Muscle layer of duodenum (tissue), 2 donors: ENCODE data around the gene RDH16.
"Not testable (repeated sequence)": the region's sequence is repeated elsewhere in the genome, so short reads cannot be mapped to it uniquely, and the experiment has no call there.

Experiments
- H3K27ac ChIP-seq: one replicate; pipeline ENCODE4 v1.7.0; 2013; ENCODE audit warnings: mild to moderate bottlenecking, low read length
- H3K27me3 ChIP-seq: one replicate; pipeline ENCODE4 v1.7.0; 2013; ENCODE audit warnings: low read depth, mild to moderate bottlenecking, control low read depth, low read length
- H3K36me3 ChIP-seq, 2 donors: one replicate each; pipeline ENCODE4 v1.7.0; 2013; ENCODE audit warnings: low read length in 2 of 2, control low read depth in 1 of 2, mild to moderate bottlenecking in 1 of 2; ENCODE audit not compliant: insufficient read depth in 2 of 2, control insufficient read depth in 1 of 2
- H3K4me1 ChIP-seq, 2 donors: one replicate each; pipeline ENCODE4 v1.7.0; 2013; ENCODE audit warnings: low read length in 2 of 2, mild to moderate bottlenecking in 2 of 2, control low read depth in 1 of 2, moderate library complexity in 1 of 2; ENCODE audit not compliant: insufficient read depth in 2 of 2, control insufficient read depth in 1 of 2
- H3K4me3 ChIP-seq, 2 donors: one replicate each; pipeline ENCODE4 v1.7.0; 2013; ENCODE audit warnings: low read length in 2 of 2, low read depth in 1 of 2, mild to moderate bottlenecking in 1 of 2
- H3K9me3 ChIP-seq, 2 donors: one replicate each; pipeline ENCODE4 v1.7.0; 2013; ENCODE audit warnings: low read length in 2 of 2, control low read depth in 1 of 2, mild to moderate bottlenecking in 1 of 2; ENCODE audit not compliant: control insufficient read depth in 1 of 2
- donor health status: healthy.

Gene RDH16

DNA sequence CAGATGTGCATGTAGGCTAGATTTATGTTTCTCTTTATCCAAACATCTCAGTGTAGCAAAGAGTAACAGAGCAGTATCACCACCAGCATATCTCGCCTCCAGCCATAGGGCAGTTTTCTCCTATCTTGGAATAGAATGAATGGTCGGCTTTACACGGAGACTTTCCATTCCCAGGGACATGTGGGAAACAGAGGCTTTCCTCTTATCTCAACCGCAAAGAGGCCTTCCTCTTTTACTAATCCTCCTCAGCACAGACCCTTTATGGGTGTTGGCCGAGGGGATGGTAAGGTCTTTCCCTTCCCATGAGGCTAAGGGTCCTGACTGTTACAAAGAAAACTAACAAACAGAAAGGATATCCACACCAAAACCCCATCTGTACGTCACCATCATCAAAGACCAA lies 11.5 kb upstream of the RDH16 start:
- H3K36me3 ChIP-seq, H3K27ac ChIP-seq, H3K4me3 ChIP-seq: not testable (repeated sequence)

GRCh38 chr12:56965997-56966642 lies 8.7 kb upstream of the RDH16 start:
- not testable (repeated sequence) for H3K4me1 ChIP-seq, H3K9me3 ChIP-seq, H3K36me3 ChIP-seq, H3K27me3 ChIP-seq, H3K4me3 ChIP-seq, H3K27ac ChIP-seq

More for the DNA sequence above, 11.5 kb upstream of the RDH16 start:
- H3K4me1 ChIP-seq, H3K9me3 ChIP-seq, H3K27me3 ChIP-seq: not testable (repeated sequence)

DNA sequence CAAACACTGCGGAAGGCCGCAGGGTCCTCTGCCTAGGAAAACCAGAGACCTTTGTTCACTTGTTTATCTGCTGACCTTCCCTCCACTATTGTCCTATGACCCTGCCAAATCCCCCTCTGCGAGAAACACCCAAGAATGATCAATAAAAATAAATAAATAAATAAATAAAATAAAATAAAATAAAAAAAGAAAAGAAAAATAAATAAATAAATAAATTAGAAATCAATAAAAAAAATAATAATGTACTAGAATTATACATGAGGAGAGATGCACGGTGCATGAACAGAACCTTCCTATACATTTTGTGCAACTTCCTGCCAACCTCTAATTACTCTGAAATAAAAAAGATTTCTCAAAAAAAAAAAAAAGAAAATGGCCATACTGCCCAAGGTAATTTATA lies 7.7 kb upstream of the RDH16 start:
- H3K4me3 ChIP-seq: not testable (repeated sequence)

DNA sequence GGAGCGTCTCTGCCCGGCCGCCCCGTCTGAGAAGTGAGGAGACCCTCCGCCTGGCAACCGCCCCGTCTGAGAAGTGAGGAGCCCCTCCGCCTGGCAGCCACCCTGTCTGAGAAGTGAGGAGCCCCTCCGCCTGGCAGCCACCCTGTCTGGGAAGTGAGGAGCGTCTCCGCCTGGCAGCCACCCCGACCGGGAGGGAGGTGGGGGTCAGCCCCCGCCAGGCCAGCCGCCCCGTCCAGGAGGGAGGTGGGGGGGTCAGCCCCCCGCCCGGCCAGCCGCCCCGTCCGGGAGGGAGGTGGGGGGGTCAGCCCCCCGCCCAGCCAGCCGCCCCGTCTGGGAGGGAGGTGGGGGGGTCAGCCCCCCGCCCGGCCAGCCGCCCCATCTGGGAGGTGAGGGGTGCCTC lies 6.1 kb upstream of the RDH16 start:
- not testable (repeated sequence) for H3K36me3 ChIP-seq, H3K9me3 ChIP-seq, H3K4me1 ChIP-seq, H3K4me3 ChIP-seq, H3K27ac ChIP-seq, H3K27me3 ChIP-seq

More for the DNA sequence above, 7.7 kb upstream of the RDH16 start:
- not testable (repeated sequence) for H3K27ac ChIP-seq, H3K4me1 ChIP-seq, H3K36me3 ChIP-seq, H3K27me3 ChIP-seq, H3K9me3 ChIP-seq

DNA sequence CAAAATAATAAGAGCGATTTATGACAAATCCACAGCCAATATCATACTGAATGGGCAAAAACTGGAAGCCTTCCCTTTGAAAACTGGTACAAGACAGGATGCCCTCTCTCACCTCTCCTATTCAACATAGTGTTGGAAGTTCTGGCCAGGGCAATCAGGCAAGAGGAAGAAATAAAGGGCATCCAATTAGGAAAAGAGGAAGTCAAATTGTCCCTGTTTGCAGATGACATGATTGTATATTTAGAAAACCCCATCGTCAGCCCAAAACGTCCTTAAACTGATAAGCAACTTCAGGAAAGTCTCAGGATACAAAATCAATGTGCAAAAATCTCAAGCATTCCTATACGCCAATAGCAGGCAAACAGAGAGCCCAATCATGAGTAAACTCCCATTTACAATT lies 4.8 kb upstream of the RDH16 start:
- H3K27me3 ChIP-seq, H3K4me1 ChIP-seq, H3K36me3 ChIP-seq, H3K4me3 ChIP-seq, H3K27ac ChIP-seq: not testable (repeated sequence)
- H3K9me3 ChIP-seq: peaks cover 0 to 10% of the 10 kb centered on the region in 2 donors

- H3K27me3 ChIP-seq: no peaks in the 10 kb centered on the region
- H3K27ac ChIP-seq: no peak overlapping the region
- no peaks in the 10 kb centered on the region for H3K4me1 ChIP-seq
- no peak overlapping the region for H3K4me3 ChIP-seq
- H3K9me3 ChIP-seq: peaks cover 0 to 10% of the 10 kb centered on the region in 2 donors
- H3K36me3 ChIP-seq: no peaks in the 10 kb centered on the region
Measured at GRCh38 chr12:56958422-56958821, 1.0 kb upstream of the RDH16 start.

GRCh38 chr12:56955631-56956256 lies 1.7 kb downstream of the RDH16 start:
- H3K36me3 ChIP-seq: no peaks in the 10 kb centered on the region
- H3K27ac ChIP-seq: no peak overlapping the region
- H3K4me1 ChIP-seq: no peaks in the 10 kb centered on the region
- no peak overlapping the region for H3K4me3 ChIP-seq
- peaks cover 0 to 10% of the 10 kb centered on the region in 2 donors for H3K9me3 ChIP-seq
- no peaks in the 10 kb centered on the region for H3K27me3 ChIP-seq

GRCh38 chr12:56954958-56955355 lies 2.5 kb downstream of the RDH16 start:
- peaks cover 0 to 10% of the 10 kb centered on the region in 2 donors for H3K9me3 ChIP-seq
- no peak overlapping the region for H3K4me3 ChIP-seq
- no peaks in the 10 kb centered on the region for H3K36me3 ChIP-seq
- no peaks in the 10 kb centered on the region for H3K4me1 ChIP-seq
- no peak overlapping the region for H3K27ac ChIP-seq
- no peaks in the 10 kb centered on the region for H3K27me3 ChIP-seq

GRCh38 chr12:56954057-56954957 lies 3.1 kb downstream of the RDH16 start:
- Histone ChIP-seq H3K4me3 (no peak overlapping the region), H3K27ac (no peak overlapping the region)

GRCh38 chr12:56953314-56953713 lies 4.1 kb downstream of the RDH16 start:
- Histone ChIP-seq H3K4me1 (no peaks in the 10 kb centered on the region), H3K9me3 (peaks cover 0 to 6% of the 10 kb centered on the region in 2 donors), H3K27me3 (no peaks in the 10 kb centered on the region), H3K27ac (no peak overlapping the region), H3K4me3 (no peak overlapping the region), H3K36me3 (no peaks in the 10 kb centered on the region)

More at GRCh38 chr12:56954057-56954957, 3.1 kb downstream of the RDH16 start:
- H3K9me3 ChIP-seq: peaks cover 0 to 10% of the 10 kb centered on the region in 2 donors
- no peaks in the 10 kb centered on the region for H3K36me3 ChIP-seq
- H3K27me3 ChIP-seq: no peaks in the 10 kb centered on the region
- no peaks in the 10 kb centered on the region for H3K4me1 ChIP-seq

- Histone ChIP-seq H3K27ac (no peak overlapping the region), H3K27me3 (no peaks in the 10 kb centered on the region), H3K9me3 (no peaks in the 10 kb centered on the region), H3K36me3 (no peaks in the 10 kb centered on the region), H3K4me1 (no peaks in the 10 kb centered on the region), H3K4me3 (no peak overlapping the region)
Measured at GRCh38 chr12:56951582-56952339, 5.6 kb downstream of the RDH16 start.
